GM19239 (cell line): Measurements from ENCODE around the gene GSTA5.
"Not testable (repeated sequence)": the region's sequence is repeated elsewhere in the genome, so short reads cannot be mapped to it uniquely, and the experiment has no call there.

Experiments
- DNase-seq: peaks from one replicate; pipeline ENCODE4 v3.0.0; 2011; ENCODE audit warnings: low spot score; ENCODE audit not compliant: insufficient read length
- FAIRE-seq: peaks from 2 replicates; lab custom pipeline; 2011; peaks lifted over from hg19 to GRCh38; lab: Jason Lieb, UNC

Gene GSTA5

GRCh38 chr6:52839124-52840055 lies 1.2 kb downstream of the GSTA5 start:
- FAIRE-seq (peak; percentile 89), DNase-seq (peak; percentile 44)

DNA sequence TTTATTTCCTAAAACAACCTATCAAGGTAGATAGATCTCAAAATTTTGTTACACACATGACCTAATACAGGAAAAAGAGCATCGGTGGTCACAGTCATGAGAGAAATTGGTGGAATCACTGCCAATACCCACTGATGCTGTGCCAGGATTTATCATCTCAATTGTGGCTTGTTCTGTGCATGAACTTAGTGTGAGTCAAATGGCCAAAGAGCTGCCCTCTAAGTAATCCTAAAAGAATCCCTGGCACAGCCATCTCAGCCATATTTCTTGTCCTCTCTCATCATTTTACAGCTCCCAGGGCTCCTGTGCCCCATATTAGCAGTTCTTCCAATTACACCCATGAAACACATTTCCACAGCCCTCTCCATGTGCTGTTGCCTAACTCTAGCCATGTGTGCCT lies 6.1 kb downstream of the GSTA5 start:
- no peak for FAIRE-seq

DNA sequence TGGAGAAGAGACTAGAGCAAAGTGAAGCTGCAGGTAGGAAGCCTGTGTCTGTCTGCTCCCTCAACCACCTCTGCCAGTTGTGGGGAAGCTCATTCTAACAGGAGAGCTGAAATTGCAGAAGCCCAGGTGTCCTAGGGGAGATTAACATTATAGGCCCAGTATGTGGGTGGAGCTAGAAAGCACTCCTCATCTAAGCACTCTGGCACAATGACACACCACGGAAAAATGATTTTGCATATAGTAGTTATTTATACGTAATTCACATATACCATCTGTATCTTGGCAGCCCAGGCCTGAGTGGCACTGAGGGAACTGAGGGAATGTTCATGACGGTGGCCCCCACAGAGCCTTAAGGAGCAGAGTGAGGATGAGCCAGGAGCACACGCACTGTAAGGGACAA lies 9.7 kb downstream of the GSTA5 start:
- FAIRE-seq, DNase-seq: not testable (repeated sequence)

More for the DNA sequence above, 6.1 kb downstream of the GSTA5 start:
- no peak for DNase-seq

GRCh38 chr6:52829046-52829817 lies 11.4 kb downstream of the GSTA5 start:
- FAIRE-seq (no peak), DNase-seq (no peak)

GRCh38 chr6:52828621-52829020 lies 12.0 kb downstream of the GSTA5 start:
- DNase-seq, FAIRE-seq: not testable (repeated sequence)

GRCh38 chr6:52827073-52827783 lies 13.4 kb downstream of the GSTA5 start:
- not testable (repeated sequence) for FAIRE-seq, DNase-seq

DNA sequence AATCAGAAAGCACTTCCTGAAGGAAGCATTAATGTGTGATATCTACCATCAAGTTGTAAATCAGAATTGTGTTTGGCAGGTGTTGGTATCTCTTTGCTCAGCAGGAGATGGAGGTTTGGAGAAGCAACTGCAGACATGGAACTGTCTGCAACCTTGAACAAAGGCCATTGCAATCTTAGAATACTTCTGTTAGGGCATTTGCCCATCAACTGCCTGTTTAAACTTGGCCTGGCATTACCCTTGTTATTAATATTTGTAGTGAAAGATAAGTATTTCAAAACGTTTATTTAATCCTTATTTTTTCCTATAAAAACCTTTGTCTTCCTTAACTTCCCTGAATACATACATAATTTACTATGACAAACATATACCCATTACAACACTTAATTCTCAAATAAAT lies 14.1 kb downstream of the GSTA5 start:
- FAIRE-seq (no peak), DNase-seq (no peak)

DNA sequence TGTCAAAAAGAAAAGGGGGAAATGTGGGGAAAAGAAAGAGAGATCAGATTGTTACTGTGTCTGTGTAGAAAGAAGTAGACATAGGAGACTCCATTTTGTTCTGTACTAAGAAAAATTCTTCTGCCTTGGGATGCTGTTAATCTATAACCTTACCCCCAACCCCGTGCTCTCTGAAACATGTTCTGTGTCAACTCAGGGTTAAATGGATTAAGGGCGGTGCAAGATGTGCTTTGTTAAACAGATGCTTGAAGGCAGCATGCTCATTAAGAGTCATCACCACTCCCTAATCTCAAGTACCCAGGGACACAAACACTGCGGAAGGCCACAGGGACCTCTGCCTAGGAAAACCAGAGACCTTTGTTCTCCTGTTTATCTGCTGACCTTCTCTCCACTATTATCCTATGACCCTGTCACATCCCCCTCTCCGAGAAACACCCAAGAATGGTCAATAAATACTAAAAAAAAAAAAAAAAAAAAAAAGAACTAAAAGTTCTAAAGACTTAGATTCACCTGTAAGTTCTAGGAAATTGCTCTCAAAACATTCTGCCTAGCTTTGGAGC lies 14.6 kb downstream of the GSTA5 start:
- not testable (repeated sequence) for DNase-seq, FAIRE-seq

GRCh38 chr6:52825270-52825793 lies 15.3 kb downstream of the GSTA5 start:
- not testable (repeated sequence) for FAIRE-seq, DNase-seq

DNA sequence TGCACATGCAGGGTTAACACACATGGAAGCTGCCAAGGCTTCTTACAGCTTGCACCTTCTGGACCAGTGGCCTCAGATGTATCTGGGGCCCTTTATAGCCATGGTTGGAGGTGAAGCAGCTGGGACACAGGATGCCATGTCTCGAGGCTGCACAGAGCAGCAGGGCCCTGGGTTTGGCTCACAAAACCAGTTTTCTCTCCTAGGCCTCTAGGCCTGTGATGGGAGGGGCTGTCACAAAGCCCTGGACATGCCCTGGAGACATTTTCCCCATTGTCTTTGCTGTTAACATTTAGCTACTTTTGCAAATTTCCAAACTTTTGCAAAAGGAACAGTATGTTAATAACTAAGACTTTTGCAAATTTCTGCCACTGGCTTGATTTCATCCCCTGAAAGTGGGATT lies 18.8 kb downstream of the GSTA5 start:
- FAIRE-seq = no peak

GRCh38 chr6:52820198-52820597 lies 20.4 kb downstream of the GSTA5 start:
- FAIRE-seq (no peak), DNase-seq (no peak)

More for the DNA sequence above, 18.8 kb downstream of the GSTA5 start:
- no peak for DNase-seq

DNA sequence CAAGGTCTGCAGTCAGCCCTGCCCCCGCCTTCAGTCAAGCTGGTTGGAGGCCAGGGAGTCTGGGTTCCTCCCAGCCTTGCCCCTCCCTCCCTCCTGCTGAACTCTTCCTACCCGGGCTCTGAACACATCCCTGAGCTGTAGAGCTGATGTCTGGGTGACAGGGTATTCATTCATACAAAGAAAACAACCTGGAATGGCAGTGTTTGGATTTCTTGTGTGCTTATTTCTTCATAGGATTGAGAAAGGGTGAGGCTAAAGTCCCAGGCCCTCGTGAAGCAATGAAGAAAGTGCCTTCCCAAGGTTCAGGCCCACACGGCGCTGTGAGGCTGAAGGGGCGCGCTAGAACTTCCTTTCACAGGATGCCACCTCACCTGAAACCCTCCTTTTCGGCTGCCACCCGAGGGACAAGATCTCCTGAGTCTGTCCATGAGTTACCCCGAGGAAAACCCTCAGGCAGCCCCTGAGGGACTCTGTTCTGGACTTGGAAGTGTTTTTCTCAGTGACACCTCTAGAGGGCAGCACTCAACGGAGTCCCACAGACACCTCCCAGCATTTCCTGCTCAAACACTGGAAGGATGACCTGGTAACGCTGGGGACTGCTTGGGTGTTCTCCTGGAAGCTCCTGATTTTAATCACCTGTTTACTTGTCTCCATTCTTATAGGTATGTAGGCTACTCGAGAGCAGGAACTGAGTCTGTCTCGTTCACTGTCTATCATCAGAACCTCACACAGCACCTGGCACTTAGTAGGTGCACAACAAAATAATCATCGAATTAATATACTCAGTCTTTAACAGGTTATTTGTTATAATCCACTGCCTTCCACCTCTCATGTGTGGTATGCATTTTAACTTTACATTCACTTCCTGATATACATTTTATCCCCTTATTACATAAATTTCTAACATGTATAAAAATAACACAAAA lies 25.2 kb downstream of the GSTA5 start:
- peak; percentile 87 for FAIRE-seq
- DNase-seq = peak; percentile 40

GRCh38 chr6:52814545-52814944 lies 26.1 kb downstream of the GSTA5 start:
- not testable (repeated sequence) for DNase-seq, FAIRE-seq

GRCh38 chr6:52809777-52810176 lies 30.8 kb downstream of the GSTA5 start:
- not testable (repeated sequence) for DNase-seq, FAIRE-seq

DNA sequence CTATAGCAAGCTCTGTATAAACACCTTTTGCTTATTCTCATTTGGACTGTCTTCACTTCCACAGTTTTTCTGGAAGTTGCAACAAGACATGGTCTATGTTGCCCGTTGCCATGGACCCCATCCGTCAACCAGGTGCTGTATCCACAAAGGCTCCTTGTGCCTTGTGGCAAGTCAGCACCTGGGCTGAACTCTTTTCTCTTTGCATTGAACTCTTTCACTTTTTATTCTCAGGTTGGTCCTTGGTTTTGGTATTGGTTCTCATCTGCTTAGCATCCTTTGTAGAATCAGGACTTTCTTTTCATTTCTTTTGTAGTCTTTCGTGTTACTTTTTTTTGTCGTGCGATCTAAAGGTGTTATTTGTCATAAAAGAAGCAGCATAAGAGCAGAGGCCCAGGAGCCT lies 32.0 kb downstream of the GSTA5 start:
- DNase-seq (no peak), FAIRE-seq (no peak)

- FAIRE-seq, DNase-seq: not testable (repeated sequence)
These were observed 36.9 kb downstream of the GSTA5 start, which contains the start of gene GSTA1 for GRCh38 chr6:52803668-52804255. Gene GSTA1 (minus strand): TSS chr6:52803816. CDS start chr6:52799267, 4,549 bp downstream.

DNA sequence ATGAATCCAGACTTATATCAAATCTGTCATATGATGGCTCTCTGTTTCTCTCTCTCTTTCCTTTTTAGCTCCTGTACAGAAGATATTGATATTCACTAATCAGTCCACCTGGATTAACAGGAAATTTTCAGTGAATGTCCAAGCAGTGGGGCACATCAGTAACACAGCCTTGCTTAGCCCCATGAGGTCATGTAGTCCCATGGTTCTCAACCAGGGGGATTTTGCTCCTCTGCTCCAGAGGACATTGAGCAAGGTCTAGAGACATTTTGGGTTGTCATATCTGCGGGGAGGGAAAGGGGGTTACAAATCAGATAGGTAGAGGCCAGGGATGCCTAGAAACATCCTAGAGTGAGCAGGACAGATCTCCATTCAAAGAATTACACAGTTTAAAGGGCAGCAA lies 37.8 kb downstream of the GSTA5 start:
- no peak for DNase-seq
- FAIRE-seq = no peak

- no peak for DNase-seq
These were observed 39.3 kb downstream of the GSTA5 start for GRCh38 chr6:52801188-52801841.

More at GRCh38 chr6:52801188-52801841, 39.3 kb downstream of the GSTA5 start:
- FAIRE-seq = no peak
